B cell (primary cell): Measurements from ENCODE around the gene ARPC5L.

Source experiments
- EZH2 ChIP-seq: IDR thresholded peaks from 2 replicates; pipeline ENCODE4 v1.6.1; 2012; ENCODE audit warnings: borderline replicate concordance, low read depth, mild to moderate bottlenecking, moderate library complexity, low read length; ENCODE audit not compliant: insufficient read depth, poor library complexity, severe bottlenecking
- TF ChIP-seq, protein P1 (sequence below): fragments of 200-600 bp; IDR thresholded peaks from one replicate; pipeline ENCODE4 v1.8.0; 2022; ENCODE audit warnings: antibody characterized with exemption, mild to moderate bottlenecking

DNA sequence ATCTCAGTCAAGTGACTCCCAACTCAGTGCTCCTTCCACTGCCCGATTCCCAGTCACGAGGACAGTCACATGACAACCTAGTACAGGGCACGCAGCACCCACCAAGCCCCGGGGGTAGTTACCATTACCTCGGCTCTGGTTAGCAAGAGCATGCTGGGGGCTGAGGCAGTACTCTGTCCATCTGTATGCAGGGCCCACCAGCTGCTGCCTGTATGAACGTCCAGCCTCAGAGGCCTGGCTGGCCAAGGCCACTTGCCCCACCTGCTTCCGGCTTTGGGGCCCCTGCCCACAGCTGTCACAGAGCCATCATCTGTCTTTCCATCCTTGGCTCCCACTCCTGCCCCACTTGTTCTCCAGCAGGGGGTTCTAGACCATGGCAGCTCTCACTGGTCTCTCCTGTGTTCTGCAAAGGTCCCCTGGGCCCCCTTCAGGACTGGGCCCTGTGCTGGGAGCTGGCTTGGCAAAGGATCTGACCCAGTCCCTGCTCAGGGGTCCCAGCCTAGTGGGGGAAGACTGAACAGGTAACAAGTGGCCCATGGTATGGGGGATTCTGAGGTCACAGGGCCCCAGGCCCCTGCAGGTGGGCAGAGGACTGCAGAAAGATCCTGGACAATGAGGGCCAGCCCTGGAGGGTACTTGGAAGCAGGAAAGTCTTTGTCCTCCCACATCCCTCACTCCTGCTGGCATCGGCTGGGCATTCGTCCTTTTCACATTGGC lies 3.4 kb upstream of the ARPC5L start:
- TF ChIP-seq, protein P1, sequence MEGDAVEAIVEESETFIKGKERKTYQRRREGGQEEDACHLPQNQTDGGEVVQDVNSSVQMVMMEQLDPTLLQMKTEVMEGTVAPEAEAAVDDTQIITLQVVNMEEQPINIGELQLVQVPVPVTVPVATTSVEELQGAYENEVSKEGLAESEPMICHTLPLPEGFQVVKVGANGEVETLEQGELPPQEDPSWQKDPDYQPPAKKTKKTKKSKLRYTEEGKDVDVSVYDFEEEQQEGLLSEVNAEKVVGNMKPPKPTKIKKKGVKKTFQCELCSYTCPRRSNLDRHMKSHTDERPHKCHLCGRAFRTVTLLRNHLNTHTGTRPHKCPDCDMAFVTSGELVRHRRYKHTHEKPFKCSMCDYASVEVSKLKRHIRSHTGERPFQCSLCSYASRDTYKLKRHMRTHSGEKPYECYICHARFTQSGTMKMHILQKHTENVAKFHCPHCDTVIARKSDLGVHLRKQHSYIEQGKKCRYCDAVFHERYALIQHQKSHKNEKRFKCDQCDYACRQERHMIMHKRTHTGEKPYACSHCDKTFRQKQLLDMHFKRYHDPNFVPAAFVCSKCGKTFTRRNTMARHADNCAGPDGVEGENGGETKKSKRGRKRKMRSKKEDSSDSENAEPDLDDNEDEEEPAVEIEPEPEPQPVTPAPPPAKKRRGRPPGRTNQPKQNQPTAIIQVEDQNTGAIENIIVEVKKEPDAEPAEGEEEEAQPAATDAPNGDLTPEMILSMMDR = no peak
- no peak for TF ChIP-seq EZH2
